H1 (cell line): ENCODE data around the gene TAB3. TPM values are rescaled to one million over a fixed set of nuclear protein-coding genes. Genes with fewer than 3 reads are reported as not detected.

Experiments used
- CTCF ChIA-PET: fragments of 300-600 bp; sonication (Branson Sonifier 250); formaldehyde crosslinking; loops from one replicate; lab custom pipeline; 2021; ENCODE audit not compliant: partially characterized antibody; lab: Charles Lee
- POLR2A ChIA-PET: fragments of 300-600 bp; sonication (Branson Sonifier 250); formaldehyde crosslinking; loops from one replicate; lab custom pipeline; 2021; ENCODE audit warnings: inconsistent platforms; ENCODE audit not compliant: partially characterized antibody; lab: Charles Lee
- DNase-seq, 2 experiments: peaks; one replicate each; pipeline versions ENCODE4 v3.0.0 to v3.0.0-alpha.2; 2010 to 2022; ENCODE audit warnings: low spot score in 2 of 2, low read depth in 1 of 2, mixed read lengths in 1 of 2
- FAIRE-seq: peaks from 2 replicates; lab custom pipeline; 2011; peaks lifted over from hg19 to GRCh38; lab: Jason Lieb, UNC
- H2AFZ ChIP-seq: 2 replicates; pipeline ENCODE4 v1.8.1; 2012; ENCODE audit warnings: low read length, inconsistent platforms
- H2AK5ac ChIP-seq: 2 replicates; pipeline ENCODE4 v1.6.1; 2013; ENCODE audit warnings: low read depth, low read length
- H2BK120ac ChIP-seq: replicated peaks from 2 replicates; pipeline ENCODE3; 2013; ENCODE audit warnings: low read depth, low read length, inconsistent platforms
- H2BK12ac ChIP-seq: 2 replicates; pipeline ENCODE4 v1.6.1; 2013; ENCODE audit warnings: low read depth, low read length
- H2BK15ac ChIP-seq: 2 replicates; pipeline ENCODE4 v1.6.1; 2013; ENCODE audit warnings: low read length
- H2BK20ac ChIP-seq: 2 replicates; pipeline ENCODE4 v1.6.1; 2013; ENCODE audit warnings: low read length
- H2BK5ac ChIP-seq: 2 replicates; pipeline ENCODE4 v1.6.1; 2013; ENCODE audit warnings: low read depth, low read length
- H3K14ac ChIP-seq: 2 replicates; pipeline ENCODE4 v1.6.1; 2013; ENCODE audit warnings: inconsistent platforms; ENCODE audit not compliant: insufficient read length
- H3K18ac ChIP-seq: 2 replicates; pipeline ENCODE4 v1.6.1; 2013; ENCODE audit warnings: low read length; ENCODE audit errors: extremely low read depth
- H3K23ac ChIP-seq: 2 replicates; pipeline ENCODE4 v1.6.1; 2013; ENCODE audit warnings: inconsistent platforms; ENCODE audit not compliant: insufficient read length
- H3K23me2 ChIP-seq: 2 replicates; pipeline ENCODE4 v1.6.1; 2013; ENCODE audit warnings: low read depth, low read length
- H3K27ac ChIP-seq: 2 replicates; pipeline ENCODE4 v1.6.1; 2011; ENCODE audit warnings: low read depth, low read length, inconsistent platforms
- H3K27me3 ChIP-seq, 4 experiments: replicated peaks in 1 of 4; 1 replicate in 1 of 4; 2 replicates in 3 of 4; pipeline versions ENCODE4 v1.6.1 to v1.8.1; 2011 to 2013; ENCODE audit warnings: low read length in 3 of 4, mild to moderate bottlenecking in 3 of 4, inconsistent platforms in 2 of 4, mixed read lengths in 2 of 4, moderate library complexity in 1 of 4; ENCODE audit not compliant: control insufficient read depth in 3 of 4, insufficient read depth in 3 of 4; ENCODE audit errors: extremely low read depth in 1 of 4
- H3K36me3 ChIP-seq, 4 experiments: 2 replicates each; pipeline versions ENCODE4 v1.6.1 to v1.8.1; 2011 to 2013; ENCODE audit warnings: mild to moderate bottlenecking in 4 of 4, low read length in 3 of 4, moderate library complexity in 2 of 4, control low read depth in 1 of 4, inconsistent platforms in 1 of 4; ENCODE audit not compliant: insufficient read depth in 4 of 4, control insufficient read depth in 2 of 4
- H3K4ac ChIP-seq: replicated peaks from 2 replicates; pipeline ENCODE3; 2013; ENCODE audit warnings: low read length, low read depth, mixed read lengths, inconsistent platforms; ENCODE audit not compliant: insufficient read length
- H3K4me1 ChIP-seq, 4 experiments: replicated peaks in 1 of 4; 1 replicate in 1 of 4; 2 replicates in 3 of 4; pipeline versions ENCODE4 v1.6.1 to v1.8.1; 2011 to 2013; ENCODE audit warnings: low read length in 3 of 4, inconsistent platforms in 2 of 4, mixed read lengths in 1 of 4; ENCODE audit not compliant: insufficient read depth in 4 of 4, control insufficient read depth in 3 of 4
- H3K4me2 ChIP-seq, 2 experiments: 2 replicates each; pipeline versions ENCODE4 v1.6.1 to v1.8.1; 2011 to 2013; ENCODE audit warnings: low read depth in 2 of 2, low read length in 2 of 2, control low read depth in 1 of 2, inconsistent platforms in 1 of 2, mild to moderate bottlenecking in 1 of 2; ENCODE audit not compliant: insufficient read depth in 1 of 2
- H3K4me3 ChIP-seq, 4 experiments: fragments of 200-600, 300-600 bp in 1 of 4; sonication (generic), shearing (Covaris generic), sonication (Bioruptor Twin) in 1 of 4; 2 replicates each; pipeline versions ENCODE4 v1.5.1 to v1.8.1; 2011 to 2016; ENCODE audit warnings: low read length in 4 of 4, low read depth in 3 of 4, control low read depth in 2 of 4, inconsistent platforms in 2 of 4, mild to moderate bottlenecking in 2 of 4, mixed read lengths in 1 of 4, moderate library complexity in 1 of 4; ENCODE audit not compliant: insufficient read depth in 2 of 4; ENCODE audit errors: extremely low read depth in 1 of 4
- H3K56ac ChIP-seq: replicated peaks from 2 replicates; pipeline ENCODE3; 2013; ENCODE audit warnings: low read depth, mild to moderate bottlenecking, mixed read lengths, low read length, inconsistent platforms; ENCODE audit not compliant: insufficient read length
- H3K79me1 ChIP-seq: 2 replicates; pipeline ENCODE4 v1.6.1; 2013; ENCODE audit warnings: low read depth, low read length, control low read depth
- H3K79me2 ChIP-seq, 2 experiments: 2 replicates each; pipeline versions ENCODE4 v1.6.1 to v1.8.1; 2012 to 2013; ENCODE audit warnings: low read length in 2 of 2, mild to moderate bottlenecking in 2 of 2, inconsistent platforms in 1 of 2; ENCODE audit not compliant: insufficient read depth in 2 of 2, control insufficient read depth in 1 of 2
- H3K9ac ChIP-seq, 4 experiments: replicated peaks in 1 of 4; 1 replicate in 1 of 4; 2 replicates in 3 of 4; pipeline versions ENCODE4 v1.6.1 to v1.8.1; 2011 to 2013; ENCODE audit warnings: low read depth in 3 of 4, low read length in 3 of 4, control low read depth in 2 of 4, mild to moderate bottlenecking in 2 of 4, moderate library complexity in 2 of 4, inconsistent platforms in 1 of 4; ENCODE audit errors: extremely low read depth in 1 of 4
- H3K9me3 ChIP-seq, 2 experiments: 2 replicates each; pipeline versions ENCODE4 v1.6.1 to v1.8.1; 2012 to 2013; ENCODE audit warnings: mild to moderate bottlenecking in 2 of 2, moderate library complexity in 2 of 2, control low read depth in 1 of 2, inconsistent platforms in 1 of 2, low read depth in 1 of 2, low read length in 1 of 2, mixed read lengths in 1 of 2; ENCODE audit not compliant: insufficient read depth in 2 of 2
- H4K20me1 ChIP-seq, 2 experiments: replicated peaks in 1 of 2; 2 replicates each; pipeline versions ENCODE3 to v1.8.1; 2011 to 2013; ENCODE audit warnings: inconsistent platforms in 2 of 2, low read length in 2 of 2, mild to moderate bottlenecking in 1 of 2; ENCODE audit not compliant: insufficient read depth in 2 of 2, control insufficient read depth in 1 of 2
- H4K5ac ChIP-seq: 2 replicates; pipeline ENCODE4 v1.6.1; 2013; ENCODE audit warnings: low read length, low read depth, mixed read lengths, inconsistent platforms; ENCODE audit not compliant: insufficient read length
- H4K8ac ChIP-seq: 2 replicates; pipeline ENCODE4 v1.8.0; 2013; ENCODE audit warnings: mild to moderate bottlenecking, moderate library complexity, low read length, inconsistent platforms; ENCODE audit not compliant: insufficient read depth; ENCODE audit errors: extremely low read depth
- H4K91ac ChIP-seq: replicated peaks from 2 replicates; pipeline ENCODE3; 2013; ENCODE audit warnings: low read length, mixed read lengths, inconsistent platforms; ENCODE audit not compliant: insufficient read length
- BACH1 ChIP-seq: IDR thresholded peaks from 2 replicates; pipeline ENCODE4 v1.6.1; 2012; ENCODE audit warnings: low read length, improper control_type of control experiment
- RFX5 ChIP-seq: IDR thresholded peaks from 2 replicates; pipeline ENCODE4 v1.6.1; 2011; ENCODE audit warnings: low read depth, low read length, improper control_type of control experiment, borderline replicate concordance
- WGBS, 2 experiments: shearing (Covaris generic) in 1 of 2; methylation state at CpG; one replicate each; pipeline versions ENCODE4 v1.1.6 to v1.1.7; 2013 to 2015; ENCODE audit warnings: low lambda C conversion rate in 2 of 2, mixed read lengths in 2 of 2, inconsistent platforms in 1 of 2, low coverage in 1 of 2, missing lambda C conversion rate in 1 of 2; ENCODE audit not compliant: insufficient replicate concordance in 2 of 2, insufficient coverage in 1 of 2, insufficient read length in 1 of 2; ENCODE audit errors: extremely low coverage in 1 of 2, missing lambda C conversion rate in 1 of 2; 5-methylcytosine and 5-hydroxymethylcytosine counted together
- polyA plus RNA-seq, 7 experiments: library from polyadenylated mRNA; depleted of rRNA in 3 of 7; stranded (reverse) in 5 of 7; unstranded in 2 of 7; fragments of >200 nt in 5 of 7; fragments of 200-250 nt in 2 of 7; gene quantifications; 1 replicate in 5 of 7; 2 replicates in 1 of 7; 4 replicates in 1 of 7; pipeline versions ENCODE4 v1.2.1 to v1.2.3, GENCODE V29; 2011 to 2013; ENCODE audit warnings: missing spikeins in 2 of 7, mixed read lengths in 2 of 7
- total RNA-seq: library from RNA; stranded (reverse); fragmentation: NEBNext Ultra II Directional; extraction: Animal tissue kit (Norgen Biotek cat#: 25700); gene quantifications from 2 replicates; pipeline ENCODE4 v1.2.1, GENCODE V29; 2021

The TAB3 gene
- total and polyA plus RNA-seq, 2 of the 8 experiments (the other 6 are each of a cell fraction or from before 2014, with no cell fraction given): 12.7 to 12.9 TPM

DNA sequence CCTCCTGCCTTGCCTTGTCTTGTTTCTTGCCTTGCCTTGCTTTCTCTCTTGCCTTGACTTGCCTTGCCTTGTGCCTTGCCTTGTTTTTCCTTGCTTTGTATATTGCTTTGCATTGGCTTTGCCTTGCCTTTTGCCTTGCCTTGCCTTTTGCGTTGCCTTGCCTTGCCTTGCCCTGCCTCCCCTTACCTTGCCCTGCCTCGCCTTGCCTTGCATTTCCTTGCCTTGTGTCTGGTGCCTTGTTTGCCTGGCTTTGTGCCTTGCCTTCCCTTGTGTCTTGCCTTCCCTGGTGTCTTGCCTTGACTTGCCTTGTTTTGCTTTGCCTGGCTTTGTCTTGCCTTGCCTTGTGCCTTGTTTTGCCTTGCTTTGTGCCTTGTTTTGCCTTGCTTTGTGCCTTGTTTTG lies 89.7 kb downstream of the TAB3 start:
- Histone ChIP-seq H3K9me3 (no peaks in the 10 kb centered on the region), H4K20me1 (peaks cover 0 to 3% of the 10 kb centered on the region in 2 experiments)

More for the DNA sequence above, 89.7 kb downstream of the TAB3 start:
- Histone ChIP-seq H2AFZ (no peak overlapping the region), H3K23me2 (no peaks in the 10 kb centered on the region), H3K79me2 (no peaks in the 10 kb centered on the region), H3K4me1 (peaks cover 0 to 2% (median 0%) of the 10 kb centered on the region in 4 experiments; a peak in 1 of 7 replicates), H4K5ac (no peak overlapping the region), H3K4me2 (no peak overlapping the region), H4K91ac (peak overlapping the region; percentile 75), H2AK5ac (peak overlapping the region; percentile 98), H3K14ac (no peak overlapping the region), H2BK15ac (peak overlapping the region; percentile 97; the same call in 1 of the 2 replicates), H2BK5ac (peak overlapping the region; percentile 87), H3K27me3 (peaks cover 0 to 2% (median 0%) of the 10 kb centered on the region in 4 experiments; a peak in 1 of 7 replicates), H3K36me3 (no peaks in the 10 kb centered on the region), H3K9ac (no peak overlapping the region), H2BK120ac (no peak overlapping the region), H4K8ac (no peak overlapping the region), H2BK12ac (peak overlapping the region; percentile 97; the same call in 1 of the 2 replicates), H3K4ac (no peak overlapping the region), H3K56ac (no peak overlapping the region), H3K4me3 (no peak overlapping the region), H2BK20ac (no peak overlapping the region), H3K23ac (no peak overlapping the region), H3K27ac (no peak overlapping the region), H3K18ac (peak overlapping the region; percentile 48), H3K79me1 (no peaks in the 10 kb centered on the region)
- DNase-seq (no peak), FAIRE-seq (no peak)
- ChIA-PET CTCF (no interaction called here), POLR2A (no interaction called here)
- TF ChIP-seq RFX5: no peak
- no peak for TF ChIP-seq BACH1
- 80% methylated on average over 1 of the region's 2 CpGs; no CpG with 5 or more reads in 1 of the 2 experiments for WGBS, 2 experiments
